HEK293 (cell line): ENCODE results near the gene CMTM2.

Experiments used
- CTCF ChIA-PET: fragments of 350-600 bp; formaldehyde crosslinking; extraction: SDS; loops from one replicate; lab custom pipeline; 2021; ENCODE audit warnings: antibody characterized with exemption; lab: Yijun Ruan, JAX
- POLR2A ChIA-PET: fragments of 300-600 bp; formaldehyde crosslinking; extraction: SDS; loops from one replicate; lab custom pipeline; 2020; ENCODE audit warnings: antibody characterized with exemption, inconsistent platforms; lab: Yijun Ruan, JAX
- H3K27ac ChIP-seq: fragments of 200-500 bp; sonication (Bioruptor generic); 2 replicates; pipeline ENCODE4 v1.5.1; 2014; ENCODE audit warnings: low read depth, low read length, control low read depth, inconsistent platforms; ENCODE audit errors: extremely low read depth
- H3K36me3 ChIP-seq, 2 experiments: fragments of 200-500 bp in 1 of 2; sonication (Bioruptor generic) in 1 of 2; 1 replicate in 1 of 2; 2 replicates in 1 of 2; pipeline ENCODE4 v1.5.1; 2014 to 2017; ENCODE audit warnings: inconsistent platforms in 2 of 2, low read length in 2 of 2; ENCODE audit not compliant: control insufficient read depth in 2 of 2, insufficient read depth in 1 of 2
- H3K4me1 ChIP-seq: fragments of 200-500 bp; sonication (Bioruptor generic); 2 replicates; pipeline ENCODE4 v1.5.1; 2014; ENCODE audit warnings: mild to moderate bottlenecking, low read length, inconsistent platforms; ENCODE audit not compliant: control insufficient read depth, insufficient read depth
- H3K4me3 ChIP-seq: 2 replicates; pipeline ENCODE4 v1.5.1; 2011; ENCODE audit warnings: low read depth, mild to moderate bottlenecking, control low read depth, low read length, moderate library complexity
- H3K9me3 ChIP-seq: fragments of 200-500 bp; sonication (Bioruptor generic); 2 replicates; pipeline ENCODE4 v1.5.1; 2014; ENCODE audit warnings: low read depth, low read length, inconsistent platforms; ENCODE audit not compliant: control insufficient read depth, insufficient read depth
- GLI2 ChIP-seq: fragments of 450-650 bp; formaldehyde crosslinking; IDR thresholded peaks from 2 replicates; pipeline ENCODE4; 2017; ENCODE audit warnings: missing biosample characterization, missing genetic modification characterization, low read depth, borderline replicate concordance
- HOXA7 ChIP-seq: sonication (generic); formaldehyde crosslinking; IDR thresholded peaks from 2 replicates; pipeline ENCODE4 v1.8.1; 2022; ENCODE audit warnings: missing genetic modification reagents, borderline replicate concordance
- PRDM10 ChIP-seq: fragments of 450-650 bp; formaldehyde crosslinking; IDR thresholded peaks from 2 replicates; pipeline ENCODE4 v1.5.1; 2016; ENCODE audit warnings: missing biosample characterization, missing genetic modification characterization
- PRDM4 ChIP-seq: fragments of 450-650 bp; formaldehyde crosslinking; IDR thresholded peaks from 2 replicates; pipeline ENCODE4 v1.5.1; 2017; ENCODE audit warnings: missing biosample characterization, missing genetic modification characterization
- SCRT2 ChIP-seq: fragments of 450-650 bp; formaldehyde crosslinking; IDR thresholded peaks from 2 replicates; pipeline ENCODE4 v1.5.1; 2016; ENCODE audit warnings: missing biosample characterization, missing genetic modification characterization
- ZBTB21 ChIP-seq: fragments of 450-650 bp; formaldehyde crosslinking; IDR thresholded peaks from 2 replicates; pipeline ENCODE4 v1.5.1; 2017; ENCODE audit warnings: missing biosample characterization, missing genetic modification characterization
- ZBTB7A ChIP-seq: fragments of 450-650 bp; formaldehyde crosslinking; IDR thresholded peaks from 2 replicates; pipeline ENCODE4 v1.5.1; 2016; ENCODE audit warnings: low read depth, missing biosample characterization, missing genetic modification characterization
- ZFHX2 ChIP-seq: fragments of 450-650 bp; formaldehyde crosslinking; conservative IDR thresholded peaks from 2 replicates; pipeline ENCODE4 v1.5.1; 2016; ENCODE audit warnings: missing biosample characterization, missing genetic modification characterization
- ZNF10 ChIP-seq: fragments of 450-650 bp; formaldehyde crosslinking; IDR thresholded peaks from 2 replicates; pipeline ENCODE4 v1.5.1; 2017; ENCODE audit warnings: missing biosample characterization, missing genetic modification characterization
- ZNF155 ChIP-seq: fragments of 450-650 bp; formaldehyde crosslinking; IDR thresholded peaks from 2 replicates; pipeline ENCODE4 v1.5.1; 2016; ENCODE audit warnings: missing biosample characterization, missing genetic modification characterization
- ZNF18 ChIP-seq: fragments of 450-650 bp; formaldehyde crosslinking; IDR thresholded peaks from 2 replicates; pipeline ENCODE4 v1.5.1; 2016; ENCODE audit warnings: missing biosample characterization, missing genetic modification characterization
- ZNF24 ChIP-seq: fragments of 450-650 bp; formaldehyde crosslinking; IDR thresholded peaks from 2 replicates; pipeline ENCODE4 v1.5.1; 2016; ENCODE audit warnings: missing biosample characterization, missing genetic modification characterization
- ZNF350 ChIP-seq: fragments of 450-650 bp; formaldehyde crosslinking; IDR thresholded peaks from 2 replicates; pipeline ENCODE4 v1.5.0; 2017; ENCODE audit warnings: missing biosample characterization, mild to moderate bottlenecking, missing genetic modification characterization
- ZNF394 ChIP-seq: fragments of 450-650 bp; formaldehyde crosslinking; IDR thresholded peaks from 2 replicates; pipeline ENCODE4 v1.5.1; 2016; ENCODE audit warnings: missing biosample characterization, missing genetic modification characterization, mild to moderate bottlenecking, moderate library complexity, borderline replicate concordance
- ZNF514 ChIP-seq: fragments of 450-650 bp; formaldehyde crosslinking; IDR thresholded peaks from 2 replicates; pipeline ENCODE4 v1.5.1; 2016; ENCODE audit warnings: missing biosample characterization, missing genetic modification characterization
- ZNF621 ChIP-seq: fragments of 450-650 bp; formaldehyde crosslinking; IDR thresholded peaks from 2 replicates; pipeline ENCODE4 v1.5.1; 2017; ENCODE audit warnings: missing biosample characterization, missing genetic modification characterization
- ZNF629 ChIP-seq: fragments of 450-650 bp; formaldehyde crosslinking; IDR thresholded peaks from 2 replicates; pipeline ENCODE4 v1.5.1; 2017; ENCODE audit warnings: missing biosample characterization, missing genetic modification characterization
- ZNF639 ChIP-seq: fragments of 450-650 bp; formaldehyde crosslinking; IDR thresholded peaks from 2 replicates; pipeline ENCODE4 v1.5.1; 2016; ENCODE audit warnings: missing biosample characterization, missing genetic modification characterization
- ZNF664 ChIP-seq: fragments of 450-650 bp; formaldehyde crosslinking; IDR thresholded peaks from 2 replicates; pipeline ENCODE4 v1.5.1; 2016; ENCODE audit warnings: missing biosample characterization, missing genetic modification characterization
- ZNF777 ChIP-seq: fragments of 450-650 bp; formaldehyde crosslinking; IDR thresholded peaks from 2 replicates; pipeline ENCODE4 v1.5.1; 2017; ENCODE audit warnings: missing biosample characterization, missing genetic modification characterization, borderline replicate concordance
- ZNF785 ChIP-seq: fragments of 450-650 bp; formaldehyde crosslinking; IDR thresholded peaks from 2 replicates; pipeline ENCODE4 v1.5.1; 2016; ENCODE audit warnings: missing biosample characterization, missing genetic modification characterization
- ZSCAN4 ChIP-seq: fragments of 450-650 bp; formaldehyde crosslinking; IDR thresholded peaks from 2 replicates; pipeline ENCODE4 v1.5.1; 2017; ENCODE audit warnings: missing biosample characterization, missing genetic modification characterization

Gene CMTM2

GRCh38 chr16:66598111-66598510 is 18.8 kb downstream of the CMTM2 start:
- POLR2A ChIA-PET, result no interaction called here
- CTCF ChIA-PET, result interaction anchor here (0.5 to 1.0 kb wide), 2 partner anchors 10 to 138 kb away, joined by 3 to 5 read pairs; no protein-coding TSS in a partner anchor
- TF ChIP-seq ZNF629 (peak; percentile 58; the same call in 1 of the 2 replicates), ZNF394 (tag by site-specific recombination) (peak; percentile 37; the same call in 1 of the 2 replicates), ZNF639 (no peak), ZNF664 (tag by site-specific recombination) (peak; percentile 28; the same call in 1 of the 2 replicates), ZNF10 (tag by site-specific recombination) (no peak), ZBTB21 (tag by site-specific recombination) (peak; percentile 53)
- H3K9me3 ChIP-seq, result no peaks in the 10 kb centered on the region
- H3K36me3 ChIP-seq, result no peaks in the 10 kb centered on the region
- H3K4me3 ChIP-seq, result no peak overlapping the region
- H3K4me1 ChIP-seq, result no peaks in the 10 kb centered on the region
- H3K27ac ChIP-seq, result no peak overlapping the region

- H3K36me3 ChIP-seq, result no peaks in the 10 kb centered on the region
- no peak overlapping the region for H3K27ac ChIP-seq
- peak; percentile 68; the same call in 1 of the 2 replicates for TF ChIP-seq PRDM10 (tag by site-specific recombination)
- peak; percentile 43; the same call in 1 of the 2 replicates for TF ChIP-seq ZSCAN4 (tag by site-specific recombination)
- TF ChIP-seq ZNF664 (tag by site-specific recombination), result peak; percentile 86
- no peak for TF ChIP-seq ZNF24 (tag by site-specific recombination)
- TF ChIP-seq, all 188 proteins: peak for 3
- Histone ChIP-seq H3K4me3 (no peak overlapping the region), H3K4me1 (no peaks in the 10 kb centered on the region), H3K9me3 (no peaks in the 10 kb centered on the region)
- CTCF ChIA-PET, result interaction anchor here (1.0 kb wide), 1 partner anchor 9 kb away, joined by 4 read pairs; no protein-coding TSS in a partner anchor
- POLR2A ChIA-PET, result no interaction called here
Measured at GRCh38 chr16:66599726-66600125, 20.5 kb downstream of the CMTM2 start.

- no peak overlapping the region for H3K27ac ChIP-seq
- ChIA-PET POLR2A (no interaction called here), CTCF (no interaction called here)
- no peak overlapping the region for H3K4me3 ChIP-seq
- H3K9me3 ChIP-seq, result no peaks in the 10 kb centered on the region
- H3K36me3 ChIP-seq, result no peaks in the 10 kb centered on the region
- H3K4me1 ChIP-seq, result no peaks in the 10 kb centered on the region
- TF ChIP-seq ZFHX2 (tag by site-specific recombination), result no peak
- TF ChIP-seq ZNF24 (tag by site-specific recombination), result no peak
- TF ChIP-seq ZBTB7A (tag by site-specific recombination), result no peak
- TF ChIP-seq ZNF621 (tag by site-specific recombination), result no peak
- TF ChIP-seq ZNF350 (tag by site-specific recombination), result no peak
- no peak for TF ChIP-seq GLI2 (tag by site-specific recombination)
- TF ChIP-seq ZNF514, result no peak
- TF ChIP-seq PRDM4 (tag by site-specific recombination), result no peak
- no peak for TF ChIP-seq SCRT2
- TF ChIP-seq ZNF785, result no peak
- TF ChIP-seq ZNF18, result no peak
- TF ChIP-seq ZNF155 (tag by site-specific recombination), result no peak
- no peak for TF ChIP-seq HOXA7
- no peak for TF ChIP-seq ZNF777 (tag by site-specific recombination)
Measured at GRCh38 chr16:66600477-66600876, 21.2 kb downstream of the CMTM2 start.
